NCI-H2227 treated with DMSO at 0.1 percent for 48 hours (cell line): Measurements from ENCODE around the gene TACC3.

Experiments
- DNase-seq: peaks from one replicate; lab custom pipeline; 2025; lab: John Stamatoyannopoulos, UW

TACC3 gene

DNA sequence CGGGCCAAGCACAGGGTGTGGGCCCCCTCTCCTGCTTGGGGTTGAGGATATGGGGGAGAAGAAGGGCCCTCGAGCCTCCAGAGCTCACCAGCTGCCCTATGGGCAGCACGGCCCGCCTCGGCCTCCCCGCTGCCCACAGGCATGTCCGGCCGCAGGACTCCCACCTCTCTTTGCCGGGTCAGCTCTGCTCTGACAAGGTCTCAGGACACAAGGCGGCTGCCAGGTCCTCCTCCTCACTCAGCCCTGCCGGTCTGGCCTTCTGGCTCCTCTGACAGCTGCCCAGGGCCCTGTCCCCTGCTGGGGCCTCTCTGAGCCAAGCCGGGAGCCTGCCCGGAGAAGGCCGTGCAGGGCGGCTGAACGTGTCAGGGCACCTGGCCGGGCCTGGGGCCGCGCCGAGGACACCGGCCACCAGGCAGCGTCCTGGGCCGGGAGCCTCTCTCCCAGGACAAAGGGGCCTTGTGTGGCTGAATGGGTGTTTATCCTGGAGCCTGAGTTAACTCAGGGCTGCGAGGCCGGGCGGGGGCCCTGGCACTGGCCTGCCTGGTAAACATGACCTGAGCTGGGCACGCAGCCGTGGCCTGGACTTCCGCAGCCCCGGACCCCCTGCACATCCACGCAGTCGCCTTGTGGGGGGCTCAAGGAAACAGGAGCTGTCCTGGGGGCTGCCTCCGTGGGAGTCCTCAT, 25.7 kb downstream of the TACC3 start:
- DNase-seq, result no peak

DNA sequence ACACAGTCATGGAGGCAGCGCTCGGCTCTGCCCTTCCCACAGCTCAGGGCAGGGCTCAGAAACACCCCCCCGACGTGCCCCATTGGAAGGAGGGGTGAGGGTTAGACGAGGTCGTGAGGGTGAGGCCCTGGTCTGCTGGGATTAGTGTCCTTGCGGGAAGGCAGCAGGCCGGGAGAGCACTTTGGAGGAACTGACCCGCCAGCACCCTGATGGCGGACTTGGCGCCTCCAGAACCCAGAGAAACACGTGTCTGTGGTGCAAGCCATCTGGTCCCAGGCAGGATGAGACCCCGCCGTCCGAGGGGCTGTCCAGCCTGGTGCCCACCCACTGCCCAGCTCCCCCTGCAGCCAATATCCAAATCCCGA, 26.3 kb downstream of the TACC3 start:
- DNase-seq, result no peak

- peak; percentile 4 for DNase-seq
Measured at GRCh38 chr4:1748465-1748995, 27.2 kb downstream of the TACC3 start.

- no peak for DNase-seq
Measured at GRCh38 chr4:1749370-1749769, 28.0 kb downstream of the TACC3 start.

DNA sequence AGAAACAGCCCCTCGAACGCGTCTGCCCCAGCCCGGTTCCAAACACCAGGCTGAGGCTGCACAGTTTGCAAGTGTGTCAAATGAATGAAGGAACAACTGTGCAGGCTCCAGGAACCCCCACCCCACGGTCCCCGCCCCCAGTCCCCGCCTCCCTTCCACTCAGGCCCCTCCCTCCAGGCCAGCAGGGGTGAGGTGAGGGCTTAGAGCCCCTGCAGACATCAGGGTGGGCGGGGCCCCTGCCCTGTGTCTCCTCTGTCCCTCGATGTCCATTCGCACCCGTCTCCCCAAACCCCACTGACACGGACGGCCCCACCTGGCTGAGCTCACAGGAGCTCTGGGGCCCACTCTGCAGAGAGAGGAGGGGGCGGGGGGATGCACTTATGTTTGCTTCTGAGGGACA, 28.5 kb downstream of the TACC3 start:
- no peak for DNase-seq

DNA sequence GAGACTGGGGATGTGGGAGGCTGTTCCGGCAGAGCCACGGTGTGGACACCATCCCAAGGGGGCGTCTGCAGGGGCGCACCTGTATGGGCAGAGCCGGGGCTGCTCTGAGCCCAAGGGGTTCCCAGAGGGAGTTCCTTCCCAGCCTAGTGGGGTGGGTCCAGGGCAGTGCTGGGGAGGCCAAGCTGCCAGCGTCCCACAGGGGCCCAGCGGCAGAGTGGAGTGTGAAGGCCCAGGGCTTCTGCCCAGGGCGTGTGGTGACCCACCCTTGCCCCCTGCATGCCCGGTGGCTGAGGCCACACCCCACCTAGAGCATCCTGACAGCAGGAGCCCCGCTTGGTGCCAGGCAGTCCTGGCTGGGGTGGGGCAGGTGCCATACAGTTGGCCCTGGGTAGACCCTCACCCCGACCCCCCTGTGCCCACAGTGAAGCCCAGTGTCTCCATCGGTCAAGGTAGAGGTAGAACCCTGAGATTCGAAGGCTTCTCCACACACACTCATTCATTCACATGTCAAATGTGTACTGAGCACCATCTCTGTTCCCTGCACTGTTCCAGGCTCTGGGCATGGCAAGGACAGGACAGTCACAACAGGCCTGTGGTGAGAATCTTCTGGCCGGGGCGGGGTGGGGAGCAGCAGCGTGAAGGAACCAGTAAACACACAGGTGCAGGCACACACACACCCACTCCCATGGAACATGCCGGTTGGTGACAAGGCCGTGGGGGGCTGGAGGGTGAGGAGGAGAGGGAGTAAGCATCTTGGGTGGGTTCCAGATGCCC, 29.2 kb downstream of the TACC3 start:
- no peak for DNase-seq

DNA sequence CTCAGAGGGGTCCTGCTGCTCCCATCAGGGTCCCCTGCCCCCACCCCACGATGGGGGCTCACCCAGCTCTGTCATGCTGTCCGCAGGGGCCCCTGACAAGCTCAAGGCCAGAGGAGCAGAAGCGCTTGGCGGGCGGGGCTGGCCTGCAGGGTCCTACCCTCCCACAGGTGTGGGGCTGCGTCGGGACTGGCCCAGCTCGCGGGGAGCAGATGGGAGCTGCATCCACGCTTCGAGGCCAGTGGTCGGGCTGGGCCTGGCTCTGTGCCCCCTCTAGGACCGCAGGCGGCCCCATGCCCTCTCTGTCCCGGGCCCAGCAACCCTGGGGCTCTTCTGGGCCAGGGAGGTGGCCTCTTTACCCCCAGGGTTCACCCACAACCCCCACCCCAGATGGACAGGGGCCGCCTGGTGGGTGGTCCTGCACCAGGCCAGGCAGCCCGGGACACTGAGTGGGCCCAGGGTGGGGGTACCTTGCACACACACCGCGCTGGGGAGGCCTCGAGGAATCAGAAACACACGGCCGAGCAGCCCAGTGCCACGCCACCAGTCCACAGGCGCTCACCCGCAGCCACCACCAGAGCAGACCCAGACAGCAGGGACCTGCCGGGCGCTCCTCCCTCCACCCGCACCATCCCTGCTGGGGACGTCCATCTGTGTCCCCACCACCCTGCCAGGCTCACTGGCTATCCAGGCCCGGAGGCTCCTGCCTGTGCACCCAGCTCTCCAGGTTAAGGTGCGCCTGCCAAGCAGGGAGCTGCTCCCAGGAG, 30.0 kb downstream of the TACC3 start:
- no peak for DNase-seq

DNA sequence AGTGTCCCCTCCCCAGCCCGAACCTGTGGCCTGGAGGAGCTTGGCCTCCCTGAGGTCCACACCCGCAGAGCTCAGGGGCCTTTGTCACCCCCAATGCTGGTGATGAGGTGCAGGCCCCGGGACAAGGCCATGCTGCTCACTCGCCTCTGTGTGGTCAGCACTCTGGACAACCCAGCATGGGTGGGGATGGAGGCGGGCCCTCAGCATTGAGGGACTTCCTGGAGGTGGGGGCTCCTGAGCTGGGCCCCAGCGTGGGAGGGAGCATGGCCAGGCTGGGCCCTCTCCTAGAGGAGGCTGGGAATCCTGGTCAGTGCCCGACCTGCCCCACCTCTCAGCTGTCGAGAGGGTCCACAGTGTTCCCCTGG, 30.6 kb downstream of the TACC3 start:
- DNase-seq, result no peak

DNA sequence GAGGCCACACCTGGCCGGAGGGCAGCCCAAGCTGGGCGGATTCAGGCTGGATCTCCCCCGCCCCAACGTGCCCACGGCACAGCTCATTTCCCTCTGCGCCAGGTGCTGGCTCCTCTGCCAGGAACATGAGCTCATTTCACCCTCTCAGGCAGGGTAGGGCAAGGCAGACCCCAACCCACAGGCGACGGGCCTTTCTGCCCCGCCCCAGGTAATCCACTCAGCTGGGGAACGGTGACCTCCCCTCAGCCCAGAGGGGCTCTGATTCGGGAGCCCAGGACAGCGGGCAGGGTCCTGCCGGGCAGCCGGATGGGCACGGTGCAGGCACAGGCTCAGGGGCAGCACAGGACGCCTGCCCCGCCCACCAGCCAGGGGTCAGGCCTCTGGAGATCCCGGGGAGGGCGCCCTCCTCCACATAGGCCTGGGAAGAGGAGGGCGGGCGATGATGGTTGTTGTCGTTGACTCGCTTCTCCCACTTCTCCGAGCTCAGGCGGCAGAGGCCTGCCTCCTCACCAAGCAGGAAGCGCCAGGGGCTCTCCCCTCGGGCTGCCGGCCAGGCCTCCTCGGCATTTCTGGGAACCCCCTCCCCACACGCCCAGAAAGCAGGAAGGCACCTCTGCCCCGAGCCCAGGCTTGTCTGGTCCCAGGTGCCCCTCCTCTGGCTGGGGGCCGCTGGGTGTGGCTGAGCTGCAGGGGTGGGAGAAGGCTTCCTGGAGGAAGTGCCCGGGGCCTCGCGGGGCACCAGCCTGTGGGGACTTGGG, 31.1 kb downstream of the TACC3 start:
- no peak for DNase-seq

GRCh38 chr4:1753294-1753696, 32.0 kb downstream of the TACC3 start:
- no peak for DNase-seq

DNA sequence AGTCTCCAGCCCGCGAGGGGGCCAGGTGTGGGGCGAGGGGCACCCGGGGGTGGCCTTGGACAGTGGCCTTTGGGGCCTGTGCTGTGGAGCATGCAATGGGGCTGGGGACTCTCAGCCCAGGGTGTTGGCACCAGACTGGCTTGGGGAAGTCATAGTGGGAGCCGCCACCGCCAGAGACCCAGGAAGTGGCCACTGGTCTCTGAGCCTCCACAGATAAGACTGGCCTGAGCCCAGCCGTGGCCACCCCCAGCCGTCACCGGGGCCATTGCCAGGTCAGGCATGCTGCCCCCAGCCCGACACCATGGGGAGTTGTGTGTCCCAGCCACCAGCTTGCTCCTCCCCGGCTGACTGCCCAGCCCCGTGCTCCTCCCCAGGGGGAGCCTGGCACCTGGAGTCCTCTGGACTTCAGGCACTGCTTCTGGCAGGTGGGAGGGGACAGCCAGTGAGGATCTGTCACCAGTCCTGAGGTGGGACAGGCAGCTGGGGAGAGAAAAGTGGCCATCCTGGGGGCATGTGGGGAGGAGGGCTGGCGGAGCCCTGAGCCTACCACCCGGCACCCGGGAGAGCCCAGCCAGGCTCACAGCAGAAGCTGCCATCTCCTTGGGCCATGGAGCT, 32.5 kb downstream of the TACC3 start:
- no peak for DNase-seq

GRCh38 chr4:1754336-1754735, 33.0 kb downstream of the TACC3 start:
- DNase-seq, result no peak

DNA sequence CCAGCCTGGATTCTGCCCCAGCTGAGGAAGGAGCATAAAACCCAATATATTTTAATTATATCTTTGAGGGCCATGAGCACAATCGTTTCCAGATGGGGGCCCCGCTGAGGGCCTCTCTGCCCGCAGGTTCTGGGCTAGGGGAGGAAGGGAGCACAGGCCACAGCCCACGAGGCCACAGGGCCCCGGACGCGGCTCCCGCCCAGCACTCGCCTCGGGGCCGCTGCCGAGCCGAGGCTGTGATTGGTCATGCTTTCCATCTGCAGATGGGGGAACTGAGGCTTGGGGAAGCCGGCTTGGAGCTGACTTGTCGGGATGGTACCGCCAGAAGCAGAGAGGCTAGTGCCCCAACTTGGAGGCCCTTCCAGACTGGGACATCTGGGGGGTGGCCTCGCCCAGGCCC, 34.0 kb downstream of the TACC3 start:
- no peak for DNase-seq

GRCh38 chr4:1756079-1756478, 34.8 kb downstream of the TACC3 start:
- DNase-seq, result no peak

DNA sequence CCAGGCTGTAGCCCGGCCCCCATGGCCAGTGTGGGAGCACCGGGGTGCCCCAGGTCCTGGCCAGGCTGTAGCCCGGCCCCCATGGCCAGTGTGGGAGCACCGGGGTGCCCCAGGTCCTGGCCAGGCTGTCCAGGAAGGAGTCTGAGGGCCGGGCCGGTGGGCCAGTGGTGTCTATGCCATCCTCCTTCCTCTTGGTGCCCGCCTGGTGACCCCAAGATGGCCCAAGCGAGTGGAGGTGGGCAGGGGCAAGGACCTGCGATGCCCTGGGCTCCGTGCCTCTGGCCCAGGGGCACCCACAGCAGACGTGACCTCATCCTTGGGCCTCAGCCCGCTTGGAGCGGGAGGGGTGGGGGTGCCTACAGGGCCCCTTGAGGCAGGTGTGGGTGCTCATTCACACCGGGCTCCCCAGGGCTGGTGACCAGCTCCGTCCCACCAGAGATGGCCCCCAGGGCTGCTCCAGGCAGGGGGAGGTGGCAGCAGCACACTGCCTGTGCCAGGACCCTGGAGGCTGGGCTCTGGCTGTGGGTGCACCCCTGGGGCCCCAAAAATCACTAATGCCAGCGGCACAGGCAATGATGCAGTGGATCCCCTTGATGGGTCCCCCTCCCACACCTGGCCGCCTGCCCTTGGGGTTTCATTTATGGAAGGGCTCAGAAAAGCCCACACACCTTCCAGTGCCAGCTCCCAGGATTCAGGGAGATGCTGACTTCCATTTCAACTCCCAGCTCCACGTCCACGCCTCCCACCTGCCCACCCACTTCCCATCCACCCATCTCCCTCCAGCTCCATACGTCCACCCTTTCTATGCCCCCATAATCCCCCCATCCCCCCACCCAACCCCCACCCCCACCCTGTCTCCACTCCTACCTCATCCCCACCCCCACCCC, 35.8 kb downstream of the TACC3 start:
- no peak for DNase-seq

DNA sequence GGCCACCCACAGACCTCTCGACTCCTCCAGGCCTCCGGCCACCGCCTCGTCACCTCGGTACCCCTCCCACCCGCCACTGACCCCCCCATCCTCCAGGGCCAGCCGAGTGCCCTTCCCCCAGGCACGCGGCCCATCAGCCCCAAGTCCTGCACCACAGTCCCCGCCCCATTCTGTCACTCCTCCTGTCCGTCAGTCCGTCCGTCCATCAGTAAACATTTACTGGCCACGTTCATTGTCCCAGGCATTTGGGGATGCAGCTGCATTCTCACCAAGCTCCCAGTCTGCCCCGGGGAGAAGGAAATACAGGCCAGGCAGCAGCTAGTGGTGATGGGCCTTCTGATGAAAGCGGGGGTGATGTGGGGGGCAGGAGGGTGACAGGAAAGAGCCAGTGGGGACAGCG, 36.5 kb downstream of the TACC3 start:
- no peak for DNase-seq

DNA sequence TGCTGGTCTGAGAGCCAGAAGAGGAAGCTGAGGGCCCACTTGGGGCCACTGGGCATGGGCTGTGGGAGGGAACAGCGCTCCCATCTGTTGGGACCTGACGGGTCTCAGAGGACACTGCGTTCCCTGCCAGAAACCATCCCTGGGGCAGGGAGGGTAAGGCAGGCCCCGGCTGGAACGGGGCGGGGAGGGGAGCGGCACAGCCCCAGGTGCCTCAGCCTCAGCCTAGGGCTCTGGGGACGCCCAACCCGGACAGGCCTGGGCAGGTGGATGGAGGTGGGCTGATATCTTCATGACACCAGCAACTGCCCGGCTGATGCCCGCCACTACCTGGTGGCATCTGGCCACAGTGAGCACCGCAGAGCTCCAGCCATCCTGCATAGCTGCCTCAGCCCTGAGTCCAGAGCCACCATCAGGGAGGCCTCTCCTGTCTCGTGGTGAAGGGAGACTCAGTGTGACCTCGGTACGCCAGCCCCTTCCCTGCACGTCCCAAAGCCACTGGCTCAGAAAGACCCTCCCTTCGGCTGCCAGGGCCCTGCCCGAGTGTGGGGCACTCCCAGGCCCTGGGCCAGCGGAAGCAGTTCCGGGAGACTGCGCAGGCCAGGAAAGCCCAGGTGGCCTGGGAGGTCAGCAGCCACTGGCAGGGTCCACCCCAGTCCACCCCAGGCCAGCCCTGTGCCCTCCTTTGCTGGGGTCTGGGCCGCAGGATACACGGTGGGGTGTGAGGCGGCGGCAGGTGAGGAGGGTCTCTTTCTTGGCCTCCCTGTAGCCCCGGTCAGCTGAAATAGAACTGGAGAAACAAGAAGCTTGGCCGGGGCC, 37.2 kb downstream of the TACC3 start:
- DNase-seq, result no peak

- DNase-seq, result no peak
Measured at GRCh38 chr4:1759170-1759817, 38.0 kb downstream of the TACC3 start.

DNA sequence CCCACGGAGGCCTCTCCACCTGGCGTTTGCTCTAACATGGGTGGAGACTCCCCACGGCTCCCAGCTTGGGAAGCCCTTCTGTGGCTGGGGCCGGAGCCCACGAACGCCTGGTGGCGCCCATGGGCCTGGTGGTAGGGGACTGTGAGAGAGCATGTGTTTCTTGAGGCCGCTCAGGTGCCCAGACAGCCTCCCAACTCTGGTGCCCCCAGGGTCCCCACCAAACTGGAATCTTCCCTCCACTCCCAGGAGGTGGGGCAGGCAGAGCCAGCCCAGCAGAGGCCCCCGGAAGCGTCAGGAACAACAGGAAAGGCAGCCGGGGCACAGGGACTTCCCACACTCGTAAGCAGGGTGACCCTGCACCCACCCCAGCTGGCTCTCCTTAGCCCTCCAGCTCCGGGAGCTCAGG, 38.5 kb downstream of the TACC3 start:
- no peak for DNase-seq
